GM21447 (cell line): ENCODE measurements around the gene POLR3A.
"Not testable (repeated sequence)": the region's sequence is repeated elsewhere in the genome, so short reads cannot be mapped to it uniquely, and the experiment has no call there.

Experiments
- ATAC-seq: cut with Tn5 transposase; IDR thresholded peaks from one replicate; pipeline ENCODE4 v1.9.1; 2021; ENCODE audit not compliant: unreplicated experiment

POLR3A gene

DNA sequence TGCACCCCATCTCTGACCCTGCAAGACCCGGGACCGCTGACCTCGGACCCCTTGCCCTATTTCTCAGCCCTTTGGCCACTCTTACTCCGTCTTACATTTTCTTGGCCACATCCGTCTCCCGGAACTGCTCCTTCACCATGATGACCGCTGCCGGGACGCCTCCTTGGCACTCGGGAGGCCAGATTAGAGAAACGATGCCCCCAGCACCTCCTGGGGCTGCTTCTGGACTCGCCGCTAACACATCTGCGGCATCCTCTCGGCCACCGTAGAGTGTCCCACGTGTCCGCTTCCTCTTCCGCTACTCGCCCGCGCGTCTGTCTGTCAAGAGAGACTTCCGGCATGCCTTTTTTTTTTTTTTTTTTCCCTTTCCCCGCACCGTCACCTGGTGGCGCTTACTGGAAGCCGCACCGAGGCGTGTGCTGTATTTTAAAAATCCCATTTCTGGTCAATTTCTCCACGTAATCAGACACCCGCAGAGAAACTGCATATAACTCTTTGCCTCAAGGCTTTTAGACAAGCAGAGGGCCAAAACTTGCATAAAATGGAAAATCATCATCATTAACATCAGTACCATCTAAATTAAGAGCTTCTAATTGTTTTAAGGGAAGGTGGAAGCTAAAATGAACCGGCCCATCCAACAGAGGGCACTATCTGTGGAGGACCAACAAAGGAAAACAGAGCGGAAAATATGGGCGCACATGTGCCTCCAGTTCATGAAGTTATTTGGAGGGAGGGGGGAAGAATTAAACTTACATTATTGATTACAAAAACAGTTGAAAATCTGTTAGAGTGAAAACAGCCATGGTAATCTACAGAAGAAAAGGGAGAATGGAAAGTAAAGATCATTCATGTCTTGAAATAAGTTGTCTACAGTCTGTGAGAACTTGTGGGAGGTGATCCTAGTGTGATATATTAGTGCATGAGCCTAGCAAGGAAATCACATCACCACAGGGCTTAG, at the start of gene POLR3A:
Gene POLR3A, minus strand, starts transcription at position 247 of the 958 bp plus-strand sequence. Its CDS starts 108 bp downstream, at position 139.
- peak; percentile 61 for ATAC-seq

DNA sequence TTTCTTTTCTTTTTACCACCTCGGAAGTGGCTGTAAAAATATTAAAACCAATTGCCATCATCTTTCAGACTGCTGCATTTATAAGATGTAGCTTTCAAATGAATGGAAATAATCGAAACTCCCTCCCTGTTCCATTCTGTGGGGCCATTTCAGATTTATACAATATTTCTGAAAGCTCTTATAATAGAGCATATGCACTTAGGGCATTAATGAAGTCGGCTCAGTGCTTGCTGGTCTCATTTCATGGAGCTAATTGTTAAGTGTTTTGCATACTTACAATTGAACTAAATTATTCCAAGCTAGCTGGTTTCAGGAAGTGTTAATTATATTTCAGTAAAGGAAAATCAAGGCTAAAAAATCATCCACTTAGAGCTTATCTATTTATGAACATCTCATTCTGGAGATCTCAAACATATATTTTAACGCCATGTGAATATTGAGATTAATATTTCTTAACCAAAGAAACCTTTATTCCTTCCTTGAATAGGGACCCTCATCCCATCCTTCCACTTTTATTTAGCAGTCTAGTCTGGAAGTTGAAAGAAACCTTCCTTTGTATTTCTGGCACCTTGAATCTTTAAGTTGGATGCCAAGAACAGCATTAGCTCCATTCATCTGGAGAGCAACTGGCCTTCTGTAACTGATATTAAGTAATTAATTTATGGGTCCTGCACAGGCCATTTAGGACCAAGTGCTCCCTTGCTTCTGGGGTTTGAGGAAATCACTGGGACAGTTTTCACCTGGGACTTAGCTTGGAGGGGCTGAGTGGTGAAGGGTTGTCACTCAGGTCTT, 49.4 kb upstream of the POLR3A start:
- no peak for ATAC-seq

DNA sequence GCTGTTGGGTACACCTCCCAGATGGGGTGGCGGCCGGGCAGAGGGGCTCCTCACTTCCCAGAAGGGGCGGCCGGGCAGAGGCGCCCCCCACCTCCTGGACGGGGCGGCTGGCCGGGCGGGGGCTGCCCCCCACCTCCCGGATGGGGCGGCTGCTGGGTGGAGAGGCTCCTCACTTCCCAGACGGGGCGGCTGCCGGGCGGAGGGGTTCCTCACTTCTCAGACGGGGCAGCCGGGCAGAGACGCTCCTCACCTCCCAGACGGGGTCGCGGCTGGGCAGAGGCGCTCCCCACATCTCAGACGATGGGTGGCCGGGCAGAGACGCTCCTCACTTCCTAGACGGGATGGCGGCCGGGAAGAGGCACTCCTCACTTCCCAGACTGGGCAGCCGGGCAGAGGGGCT, 46.5 kb upstream of the POLR3A start:
- not testable (repeated sequence) for ATAC-seq

DNA sequence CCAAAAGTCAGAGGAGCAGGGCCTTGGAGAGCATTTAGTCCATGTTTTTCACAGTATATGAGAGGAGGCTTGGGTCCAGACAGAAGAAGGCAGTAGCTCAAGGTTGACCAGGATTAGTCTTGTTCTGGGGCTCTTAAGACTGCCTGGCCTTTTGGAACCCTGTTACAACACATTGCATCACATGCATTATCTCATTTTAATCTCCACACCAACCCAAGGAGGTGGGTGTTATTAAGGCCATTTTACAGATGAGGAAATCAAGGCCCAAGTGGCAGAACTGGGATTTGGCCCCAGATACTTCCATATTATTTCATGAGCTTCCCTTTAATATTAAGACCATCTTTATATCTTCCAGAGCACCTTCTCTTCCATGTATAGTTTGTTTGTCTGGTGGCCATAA, 43.2 kb upstream of the POLR3A start:
- no peak for ATAC-seq

DNA sequence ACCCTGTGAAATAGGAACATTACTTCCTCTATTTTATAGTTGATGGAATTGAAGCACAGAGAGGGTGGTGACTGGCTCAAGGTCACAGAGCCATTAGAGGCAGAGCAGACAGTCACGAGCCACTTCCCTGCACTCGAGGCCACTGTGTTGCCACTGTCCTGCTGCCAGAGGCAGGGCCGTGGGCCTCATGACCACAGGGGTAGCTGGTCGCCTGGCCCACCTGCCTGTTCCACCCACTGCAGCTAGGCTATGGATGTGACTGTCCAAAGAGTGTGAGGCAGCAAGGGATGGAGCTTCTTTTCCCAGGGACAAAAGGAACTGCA, 42.5 kb upstream of the POLR3A start:
- ATAC-seq: no peak

DNA sequence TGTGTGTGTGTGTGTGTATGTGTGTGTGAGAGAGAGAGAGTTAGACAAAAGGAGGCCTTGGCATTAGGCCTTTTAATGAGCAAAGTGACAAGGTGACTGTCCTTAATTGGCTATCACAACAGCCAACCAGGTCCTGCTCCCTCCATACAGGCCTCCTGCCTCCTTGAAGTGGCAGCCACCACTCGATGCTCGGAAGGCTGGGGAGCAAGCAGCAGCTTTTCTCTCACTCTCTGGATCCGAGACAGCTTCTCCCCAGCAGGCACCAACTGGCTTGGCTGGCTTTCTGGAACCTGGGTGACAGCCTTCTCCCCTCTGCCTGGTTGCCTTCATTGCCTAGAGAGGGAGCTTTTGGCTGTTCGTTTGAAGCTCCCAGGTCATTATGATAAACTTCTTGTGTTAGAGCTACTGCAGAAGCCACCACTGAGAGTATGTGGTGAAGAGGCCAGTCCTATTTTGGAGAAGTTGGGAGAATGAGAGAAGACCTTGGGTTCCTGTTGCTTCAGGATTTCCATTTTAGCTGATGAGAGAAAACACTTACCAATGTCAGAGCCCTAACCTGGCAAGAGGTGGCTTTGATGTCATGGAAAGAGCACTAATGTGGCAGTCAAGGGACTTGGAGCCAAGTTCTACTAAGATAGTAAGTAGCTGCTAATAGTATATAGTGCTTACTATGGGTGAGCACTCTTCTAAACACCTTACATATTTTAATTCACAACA, 42.0 kb upstream of the POLR3A start:
- no peak for ATAC-seq

DNA sequence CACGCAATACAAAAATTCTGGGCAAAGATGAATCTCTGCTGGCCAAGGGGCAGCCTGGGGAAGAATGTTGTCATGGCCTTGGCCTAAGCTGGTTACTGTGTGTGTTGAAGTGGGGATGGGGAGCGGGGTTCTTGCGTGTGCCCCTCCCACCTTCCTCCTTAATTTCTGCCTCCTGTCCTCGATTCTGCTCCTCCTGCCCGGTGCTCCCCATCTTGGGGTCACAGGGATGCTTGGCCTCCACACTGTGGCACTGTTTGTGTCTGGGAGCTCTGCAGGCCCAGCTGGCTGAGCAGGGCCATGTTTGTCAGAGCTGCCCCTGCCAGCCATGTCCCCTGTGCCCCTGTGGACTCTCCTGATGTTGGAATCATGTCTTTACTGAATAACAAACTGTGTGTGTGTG, 41.4 kb upstream of the POLR3A start:
- ATAC-seq: no peak

DNA sequence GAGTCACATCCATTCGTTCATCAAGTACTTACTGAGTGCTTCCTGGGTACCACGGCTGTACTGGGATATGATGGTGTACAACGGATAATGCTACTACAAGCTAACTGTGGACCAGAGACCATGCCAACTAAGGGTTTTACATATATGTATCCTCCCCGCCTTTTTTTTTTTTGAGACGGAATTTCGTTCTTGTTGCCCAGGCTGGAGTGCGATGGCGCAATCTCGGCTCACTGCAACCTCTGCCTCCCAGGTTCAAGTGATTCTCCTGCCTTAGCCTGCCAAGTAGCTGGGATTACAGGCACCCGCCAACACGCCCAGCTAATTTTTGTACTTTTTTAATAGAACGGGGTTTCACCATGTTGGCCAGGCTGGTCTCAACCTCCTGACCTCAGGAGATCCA, 40.7 kb upstream of the POLR3A start:
- not testable (repeated sequence) for ATAC-seq

DNA sequence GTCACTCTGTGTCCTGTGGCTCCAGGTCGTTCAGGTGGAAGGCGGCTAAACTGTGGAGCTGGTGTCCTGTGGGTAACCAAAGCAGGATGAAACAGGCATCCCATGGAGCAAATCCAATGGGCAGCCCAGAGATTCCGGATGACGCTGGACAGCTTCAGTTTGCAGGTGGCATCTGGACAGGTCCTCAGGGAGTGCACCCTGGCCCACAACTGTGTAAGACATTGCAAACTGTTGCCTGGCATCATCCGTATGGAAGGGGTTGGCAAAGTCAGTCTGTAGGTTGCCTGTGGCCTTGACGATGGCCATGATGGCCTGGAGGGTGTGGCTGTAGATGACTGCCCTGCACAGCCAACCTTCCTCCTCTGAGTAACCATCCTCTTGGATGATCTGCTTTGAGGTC, 39.8 kb upstream of the POLR3A start:
- ATAC-seq: no peak

DNA sequence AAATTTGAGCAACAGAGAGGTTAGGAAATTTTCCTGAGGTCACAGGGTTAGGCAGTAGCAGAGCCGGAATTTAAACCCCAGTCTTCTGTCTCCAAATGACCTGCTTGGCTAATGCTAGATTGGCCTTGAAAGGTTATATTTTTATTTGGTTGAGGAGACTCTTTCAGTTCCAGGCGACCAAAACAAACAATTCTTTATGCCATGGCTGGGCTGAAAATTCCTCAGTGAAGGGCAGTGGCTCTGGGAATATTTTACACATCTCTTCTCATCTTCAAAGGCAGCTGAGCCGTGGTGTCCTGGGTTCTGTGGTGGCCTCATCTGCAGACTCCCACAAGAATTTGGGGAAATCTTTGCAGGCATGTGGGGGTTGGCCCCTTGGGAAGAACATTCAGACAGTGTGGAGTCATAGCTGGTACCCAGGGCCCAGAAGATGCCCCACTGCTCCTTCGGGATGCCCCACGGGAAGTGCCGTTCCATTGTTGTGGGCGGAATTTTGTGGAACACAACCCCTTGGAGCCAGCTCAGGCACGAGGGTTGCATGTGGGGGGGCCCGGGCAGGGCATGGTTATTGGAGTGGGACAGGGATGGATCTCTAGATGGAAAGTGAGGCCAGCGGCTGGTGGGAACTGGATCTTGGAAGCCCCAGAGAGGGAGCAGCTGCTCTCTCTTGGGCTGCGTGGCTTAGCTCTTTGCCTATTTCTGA, 37.6 kb upstream of the POLR3A start:
- no peak for ATAC-seq

DNA sequence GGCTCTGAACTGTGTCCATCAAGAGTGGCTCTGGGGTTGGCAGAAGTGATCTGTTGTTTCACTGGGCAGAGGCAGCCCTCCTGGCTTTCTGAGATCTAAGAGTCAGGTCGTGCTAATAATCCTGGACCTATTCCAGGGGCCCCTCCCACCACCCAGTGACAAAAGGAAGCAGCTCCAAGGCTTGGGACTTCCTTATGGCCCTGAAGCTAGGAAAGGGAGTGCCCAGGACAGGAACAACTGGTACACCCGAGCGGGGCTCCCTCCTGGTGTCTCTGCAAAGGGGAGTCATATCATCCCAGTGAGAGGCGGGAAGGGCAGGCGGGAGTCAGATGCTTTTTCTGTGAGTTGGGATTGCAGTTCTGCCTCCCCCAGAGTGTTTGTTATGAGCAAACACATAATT, 36.7 kb upstream of the POLR3A start:
- no peak for ATAC-seq

DNA sequence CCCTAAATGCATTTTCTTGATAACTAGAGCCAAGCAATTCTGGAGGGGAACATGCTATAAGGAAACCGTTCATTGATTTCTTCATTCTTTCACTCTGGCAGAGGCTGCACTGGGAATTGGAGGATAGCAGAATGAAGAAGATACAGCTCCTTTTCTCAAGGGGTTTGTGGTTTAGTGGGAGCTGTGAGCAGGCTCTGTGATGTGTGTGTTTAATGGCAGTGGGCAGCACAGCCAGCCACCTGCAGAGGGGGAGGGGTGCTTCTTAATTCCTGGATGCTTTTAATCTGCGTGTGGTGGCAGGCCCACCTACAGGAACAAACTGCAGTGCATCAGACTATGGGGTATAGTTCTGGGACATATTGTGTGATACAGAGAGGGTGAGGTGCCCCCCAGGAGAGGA, 36.3 kb upstream of the POLR3A start:
- ATAC-seq: no peak

DNA sequence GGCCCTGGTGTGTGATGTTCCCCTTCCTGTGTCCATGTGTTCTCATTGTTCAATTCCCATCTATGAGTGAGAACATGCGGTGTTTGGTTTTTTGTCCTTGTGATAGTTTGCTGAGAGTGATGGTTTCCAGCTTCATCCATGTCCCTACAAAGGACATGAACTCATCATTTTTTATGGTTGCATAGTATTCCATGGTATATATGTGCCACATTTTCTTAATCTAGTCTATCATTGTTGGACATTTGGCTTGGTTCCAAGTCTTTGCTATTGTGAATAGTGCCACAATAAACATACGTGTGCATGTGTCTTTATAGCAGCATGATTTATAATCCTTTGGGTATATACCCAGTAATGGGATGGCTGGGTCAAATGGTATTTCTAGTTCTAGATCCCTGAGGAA, 35.6 kb upstream of the POLR3A start:
- ATAC-seq: not testable (repeated sequence)

DNA sequence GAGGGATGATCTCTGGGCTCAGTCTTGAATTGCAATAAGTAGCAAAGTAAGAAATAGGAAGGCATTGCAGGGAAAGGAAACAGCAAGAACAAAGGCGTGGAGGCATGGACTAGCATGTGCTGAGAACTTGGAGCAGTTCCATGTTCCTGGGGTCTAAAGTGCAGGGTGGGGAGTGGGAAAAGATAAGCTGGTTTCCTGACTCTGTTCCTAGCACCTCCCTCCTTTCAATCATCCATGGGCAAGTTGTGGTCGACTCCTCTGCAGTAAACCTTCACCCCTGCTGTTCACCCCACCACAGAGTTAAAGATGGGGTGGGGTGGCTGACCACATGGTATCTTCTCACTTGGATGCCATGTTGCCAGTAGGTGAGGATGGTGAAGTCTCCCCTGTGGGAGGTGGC, 33.9 kb upstream of the POLR3A start:
- no peak for ATAC-seq

DNA sequence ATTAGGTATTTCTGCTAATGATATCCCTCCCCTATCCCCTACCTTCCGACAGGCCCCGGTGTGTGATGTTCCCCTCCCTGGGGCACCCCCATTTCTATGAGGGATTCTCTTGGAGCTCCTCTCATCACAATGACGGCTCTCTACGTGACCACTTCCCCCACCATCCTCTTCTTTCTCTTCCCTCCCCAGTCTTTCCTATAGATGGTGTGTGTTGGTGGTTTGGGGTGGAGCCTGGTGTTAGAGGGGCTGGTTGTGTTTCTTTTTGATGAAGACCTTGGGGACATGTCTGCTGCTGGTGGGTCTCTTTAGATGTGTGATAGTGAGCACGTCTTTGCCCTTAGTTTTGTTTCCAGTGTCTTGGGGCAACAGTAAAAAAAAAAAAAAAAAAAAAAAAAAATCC, 33.0 kb upstream of the POLR3A start:
- ATAC-seq: no peak

DNA sequence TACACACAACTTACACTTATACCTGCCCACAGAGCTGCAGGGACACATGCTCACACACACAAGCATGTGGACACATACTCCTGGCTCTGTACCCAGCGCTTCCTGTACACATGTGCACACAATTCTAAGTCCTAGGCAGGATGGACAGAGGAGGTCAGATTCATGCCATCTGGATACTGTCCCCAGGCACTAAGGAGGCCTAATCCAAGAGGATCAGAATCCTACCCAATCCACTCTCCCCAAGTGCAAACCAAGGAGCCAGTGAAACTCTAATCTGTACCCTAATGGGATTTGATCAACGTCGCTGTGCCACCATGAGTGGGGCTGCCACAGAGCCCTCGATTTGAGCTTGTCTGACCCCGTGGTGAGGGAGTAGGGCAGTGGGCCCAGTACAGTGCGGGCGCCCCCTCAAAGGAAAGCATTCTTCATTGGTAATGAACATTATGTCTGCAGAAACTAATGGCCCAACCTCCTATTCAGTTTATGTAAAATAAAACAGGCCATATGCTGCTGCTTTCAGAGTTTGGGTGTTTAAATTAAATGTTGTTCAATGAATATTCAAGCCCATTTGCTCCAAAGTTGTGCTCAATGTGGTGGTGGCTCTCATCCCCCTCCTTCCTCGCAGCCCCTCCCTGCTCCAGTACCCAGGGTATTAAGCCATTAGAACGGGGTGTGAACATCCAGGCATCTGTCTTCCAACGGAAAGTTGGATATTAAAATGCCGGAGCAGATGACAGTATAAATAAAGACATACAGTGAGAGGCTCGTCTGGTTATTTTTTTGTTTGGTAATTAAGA, 30.8 kb upstream of the POLR3A start:
- no peak for ATAC-seq

DNA sequence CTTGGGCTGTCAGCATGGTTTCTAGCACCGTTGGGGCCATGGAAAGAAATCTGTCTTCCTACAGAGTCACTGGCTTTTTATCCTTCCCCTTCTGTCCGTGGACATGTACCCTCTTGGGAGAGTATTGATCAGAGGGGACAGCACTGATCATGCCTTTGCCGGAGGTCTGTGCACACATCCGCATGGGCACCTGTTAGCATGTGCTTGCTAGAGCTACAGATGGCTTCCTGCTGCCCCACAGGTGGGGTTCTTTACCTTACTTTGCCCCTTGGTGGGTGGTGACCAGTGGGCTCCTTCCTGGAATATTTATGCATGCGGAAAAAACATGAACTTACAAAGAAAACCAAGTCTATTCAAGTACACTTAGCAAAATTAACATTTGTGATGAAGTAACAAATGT, 29.2 kb upstream of the POLR3A start:
- no peak for ATAC-seq

DNA sequence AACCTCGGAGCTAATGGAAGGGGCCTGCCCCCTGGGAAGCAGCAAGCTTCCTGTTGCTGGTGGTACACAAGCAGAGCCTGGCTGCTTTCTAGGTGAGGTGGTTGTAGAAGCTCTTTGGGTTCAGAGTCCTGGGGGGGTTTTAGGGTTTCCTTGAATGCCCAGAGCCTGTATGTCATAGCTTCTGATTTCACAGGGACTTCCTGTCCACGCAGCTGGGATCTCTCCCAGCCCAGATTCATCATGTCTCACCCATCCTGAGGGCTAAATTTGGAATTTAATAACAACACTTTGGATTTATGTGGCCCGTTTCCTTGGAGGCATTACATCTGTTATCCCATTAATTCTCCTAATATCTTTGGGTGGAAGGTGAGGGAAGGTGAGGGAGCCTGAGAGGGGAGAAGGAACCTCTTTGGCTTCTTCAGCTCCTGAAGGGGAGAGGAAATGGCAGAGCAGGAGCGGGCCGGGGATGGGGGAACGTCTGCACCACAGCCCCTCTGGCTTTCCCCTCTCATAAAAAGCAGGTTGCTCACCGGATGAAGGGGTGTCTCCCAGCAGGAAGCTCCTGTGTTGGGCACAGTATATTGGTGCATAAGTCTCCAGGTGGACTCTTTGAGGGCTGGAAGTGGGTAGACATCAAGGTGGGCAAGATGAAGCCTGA, 24.0 kb upstream of the POLR3A start:
- no peak for ATAC-seq

DNA sequence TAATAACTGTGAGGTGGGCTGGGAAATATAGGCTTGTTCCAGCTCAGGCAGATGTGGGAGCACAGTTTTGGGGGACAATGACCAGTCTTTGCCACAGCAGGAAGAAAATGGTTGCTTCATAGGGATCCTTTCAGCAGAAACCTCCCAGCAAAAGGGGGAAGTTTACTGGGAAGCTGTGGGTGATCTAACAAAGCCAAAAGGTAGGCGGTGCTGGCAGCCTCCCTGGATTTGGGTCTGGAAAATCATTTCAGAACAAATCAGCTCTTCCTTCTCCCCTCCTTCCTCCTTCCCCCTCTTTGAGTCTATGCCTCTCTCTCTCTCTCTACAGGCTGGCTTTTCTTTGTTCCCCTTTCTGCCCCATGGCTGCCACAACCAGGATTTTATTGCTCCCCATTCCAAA, 20.5 kb upstream of the POLR3A start:
- no peak for ATAC-seq
